Measurements from ENCODE around the gene MND1. TPM values are rescaled to one million over a fixed set of nuclear protein-coding genes. Genes with fewer than 3 reads are reported as not detected.

MND1 gene
- total RNA-seq, 1 experiment from 2014 or later = 7.9 TPM

- Histone ChIP-seq H3K27ac (ENCODE audit: low read length) (no peak overlapping the region), H2AFZ (ENCODE audit: low read length) (no peak overlapping the region), H3K9me3 (ENCODE audit: low read length) (no peaks in the 10 kb centered on the region), H3K27me3 (ENCODE audit: low read length) (no peaks in the 10 kb centered on the region), H3K9ac (ENCODE audit: low read length) (no peak overlapping the region), H3K4me2 (ENCODE audit: low read length) (no peak overlapping the region), H4K20me1 (ENCODE audit: low read length) (no peaks in the 10 kb centered on the region), H3K36me3 (ENCODE audit: low read depth, low read length) (no peaks in the 10 kb centered on the region), H3K79me2 (ENCODE audit: low read length) (no peaks in the 10 kb centered on the region), H3F3A (ENCODE audit: low read length, unreplicated experiment) (no peaks in the 10 kb centered on the region), H3K4me1 (ENCODE audit: insufficient read depth, low read length) (peaks cover 13% of the 10 kb centered on the region), H3K9me2 (replicated peaks; ENCODE audit: low read length) (no peaks in the 10 kb centered on the region), H3K4me3 (ENCODE audit: low read length) (no peak overlapping the region)
- no peak for ATAC-seq
- intact Hi-C loops (cut with micrococcal nuclease) = no loop called here
- POLR2A ChIA-PET (ENCODE audit: unreplicated experiment) = no interaction called here
- CTCF ChIA-PET = interaction anchor here (0.6 kb wide), 1 partner anchor 258 kb away, joined by 3 read pairs; no protein-coding TSS in a partner anchor
- DNase-seq = no peak
- no peak for TF ChIP-seq EZH2 (IDR thresholded peaks at IDR 0.05; ENCODE audit: low read length, unreplicated experiment)
- BruUV-seq (replicated peaks) = no TSS peak
Observed at GRCh38 chr4:153324046-153324445, 20.4 kb upstream of the MND1 start.

- peaks cover 13% of the 10 kb centered on the region for H3K4me1 ChIP-seq (ENCODE audit: insufficient read depth, low read length)
- no TSS peak for BruUV-seq (replicated peaks)
- no peaks in the 10 kb centered on the region for H3K27me3 ChIP-seq (ENCODE audit: low read length)
- no peaks in the 10 kb centered on the region for H4K20me1 ChIP-seq (ENCODE audit: low read length)
- H3K4me3 ChIP-seq (ENCODE audit: low read length) = no peak overlapping the region
- TF ChIP-seq CTCF (conservative IDR thresholded peaks at IDR 0.05; ENCODE audit: low read depth, low read length) (no peak), EZH2 (IDR thresholded peaks at IDR 0.05; ENCODE audit: low read length, unreplicated experiment) (no peak), EZH2phosphoT487 (IDR thresholded peaks at IDR 0.05; ENCODE audit: borderline replicate concordance, low read length) (no peak)
- H3K4me2 ChIP-seq (ENCODE audit: low read length) = no peak overlapping the region
- no peaks in the 10 kb centered on the region for H3K9me3 ChIP-seq (ENCODE audit: low read length)
- CTCF ChIA-PET = no interaction called here
- H2AFZ ChIP-seq (ENCODE audit: low read length) = no peak overlapping the region
- DNase-seq (no peak), ATAC-seq (no peak)
- H3K9ac ChIP-seq (ENCODE audit: low read length) = no peak overlapping the region
- no peak overlapping the region for H3K27ac ChIP-seq (ENCODE audit: low read length)
- no peaks in the 10 kb centered on the region for H3K79me2 ChIP-seq (ENCODE audit: low read length)
- no peaks in the 10 kb centered on the region for H3F3A ChIP-seq (ENCODE audit: low read length, unreplicated experiment)
- POLR2A ChIA-PET (ENCODE audit: unreplicated experiment) = no interaction called here
- H3K9me2 ChIP-seq (replicated peaks; ENCODE audit: low read length) = no peaks in the 10 kb centered on the region
- intact Hi-C loops (cut with micrococcal nuclease) = no loop called here
- no peaks in the 10 kb centered on the region for H3K36me3 ChIP-seq (ENCODE audit: low read depth, low read length)
Observed at GRCh38 chr4:153325558-153325957, 18.9 kb upstream of the MND1 start.

GRCh38 chr4:153326513-153326912 lies 18.0 kb upstream of the MND1 start:
- Histone ChIP-seq H2AFZ (ENCODE audit: low read length) (no peak overlapping the region), H3K4me2 (ENCODE audit: low read length) (no peak overlapping the region), H3K79me2 (ENCODE audit: low read length) (no peaks in the 10 kb centered on the region), H3K4me1 (ENCODE audit: insufficient read depth, low read length) (peaks cover 13% of the 10 kb centered on the region), H3F3A (ENCODE audit: low read length, unreplicated experiment) (no peaks in the 10 kb centered on the region), H3K9me2 (replicated peaks; ENCODE audit: low read length) (no peaks in the 10 kb centered on the region), H3K4me3 (ENCODE audit: low read length) (no peak overlapping the region), H3K9ac (ENCODE audit: low read length) (no peak overlapping the region), H4K20me1 (ENCODE audit: low read length) (no peaks in the 10 kb centered on the region), H3K27me3 (ENCODE audit: low read length) (no peaks in the 10 kb centered on the region), H3K9me3 (ENCODE audit: low read length) (no peaks in the 10 kb centered on the region), H3K27ac (ENCODE audit: low read length) (no peak overlapping the region), H3K36me3 (ENCODE audit: low read depth, low read length) (no peaks in the 10 kb centered on the region)
- intact Hi-C loops (cut with micrococcal nuclease) = no loop called here
- no TSS peak for BruUV-seq (replicated peaks)
- ChIA-PET POLR2A (ENCODE audit: unreplicated experiment) (interaction anchor here (0.6 kb wide), 1 partner anchor 250 kb away, joined by 10 read pairs; no protein-coding TSS in a partner anchor), CTCF (interaction anchor here (0.9 kb wide), 1 partner anchor 184 kb away, joined by 3 read pairs; no protein-coding TSS in a partner anchor)
- DNase-seq (peak; percentile 86), ATAC-seq (peak; percentile 51)
- TF ChIP-seq EZH2phosphoT487 (IDR thresholded peaks at IDR 0.05; ENCODE audit: borderline replicate concordance, low read length) = no peak
- TF ChIP-seq CTCF (conservative IDR thresholded peaks at IDR 0.05; ENCODE audit: low read depth, low read length) = no peak
- no peak for TF ChIP-seq EZH2 (IDR thresholded peaks at IDR 0.05; ENCODE audit: low read length, unreplicated experiment)
